H1 (cell line): ENCODE results near the gene HLA-A. TPM values are rescaled to one million over a fixed set of nuclear protein-coding genes. Genes with fewer than 3 reads are reported as not detected.

Source experiments
- CTCF ChIA-PET: fragments of 300-600 bp; sonication (Branson Sonifier 250); formaldehyde crosslinking; loops from one replicate; lab custom pipeline; 2021; ENCODE audit not compliant: partially characterized antibody; lab: Charles Lee
- POLR2A ChIA-PET: fragments of 300-600 bp; sonication (Branson Sonifier 250); formaldehyde crosslinking; loops from one replicate; lab custom pipeline; 2021; ENCODE audit warnings: inconsistent platforms; ENCODE audit not compliant: partially characterized antibody; lab: Charles Lee
- DNase-seq, 2 experiments: peaks; one replicate each; pipeline versions ENCODE4 v3.0.0 to v3.0.0-alpha.2; 2010 to 2022; ENCODE audit warnings: low spot score in 2 of 2, low read depth in 1 of 2, mixed read lengths in 1 of 2
- FAIRE-seq: peaks from 2 replicates; lab custom pipeline; 2011; peaks lifted over from hg19 to GRCh38; lab: Jason Lieb, UNC
- H2AFZ ChIP-seq: 2 replicates; pipeline ENCODE4 v1.8.1; 2012; ENCODE audit warnings: low read length, inconsistent platforms
- H2AK5ac ChIP-seq: 2 replicates; pipeline ENCODE4 v1.6.1; 2013; ENCODE audit warnings: low read depth, low read length
- H2BK120ac ChIP-seq: replicated peaks from 2 replicates; pipeline ENCODE3; 2013; ENCODE audit warnings: low read depth, low read length, inconsistent platforms
- H2BK12ac ChIP-seq: 2 replicates; pipeline ENCODE4 v1.6.1; 2013; ENCODE audit warnings: low read depth, low read length
- H2BK15ac ChIP-seq: 2 replicates; pipeline ENCODE4 v1.6.1; 2013; ENCODE audit warnings: low read length
- H2BK20ac ChIP-seq: 2 replicates; pipeline ENCODE4 v1.6.1; 2013; ENCODE audit warnings: low read length
- H2BK5ac ChIP-seq: 2 replicates; pipeline ENCODE4 v1.6.1; 2013; ENCODE audit warnings: low read depth, low read length
- H3K14ac ChIP-seq: 2 replicates; pipeline ENCODE4 v1.6.1; 2013; ENCODE audit warnings: inconsistent platforms; ENCODE audit not compliant: insufficient read length
- H3K18ac ChIP-seq: 2 replicates; pipeline ENCODE4 v1.6.1; 2013; ENCODE audit warnings: low read length; ENCODE audit errors: extremely low read depth
- H3K23ac ChIP-seq: 2 replicates; pipeline ENCODE4 v1.6.1; 2013; ENCODE audit warnings: inconsistent platforms; ENCODE audit not compliant: insufficient read length
- H3K23me2 ChIP-seq: 2 replicates; pipeline ENCODE4 v1.6.1; 2013; ENCODE audit warnings: low read depth, low read length
- H3K27ac ChIP-seq: 2 replicates; pipeline ENCODE4 v1.6.1; 2011; ENCODE audit warnings: low read depth, low read length, inconsistent platforms
- H3K27me3 ChIP-seq, 4 experiments: replicated peaks in 1 of 4; 1 replicate in 1 of 4; 2 replicates in 3 of 4; pipeline versions ENCODE4 v1.6.1 to v1.8.1; 2011 to 2013; ENCODE audit warnings: low read length in 3 of 4, mild to moderate bottlenecking in 3 of 4, inconsistent platforms in 2 of 4, mixed read lengths in 2 of 4, moderate library complexity in 1 of 4; ENCODE audit not compliant: control insufficient read depth in 3 of 4, insufficient read depth in 3 of 4; ENCODE audit errors: extremely low read depth in 1 of 4
- H3K36me3 ChIP-seq, 4 experiments: 2 replicates each; pipeline versions ENCODE4 v1.6.1 to v1.8.1; 2011 to 2013; ENCODE audit warnings: mild to moderate bottlenecking in 4 of 4, low read length in 3 of 4, moderate library complexity in 2 of 4, control low read depth in 1 of 4, inconsistent platforms in 1 of 4; ENCODE audit not compliant: insufficient read depth in 4 of 4, control insufficient read depth in 2 of 4
- H3K4ac ChIP-seq: replicated peaks from 2 replicates; pipeline ENCODE3; 2013; ENCODE audit warnings: low read length, low read depth, mixed read lengths, inconsistent platforms; ENCODE audit not compliant: insufficient read length
- H3K4me1 ChIP-seq, 4 experiments: replicated peaks in 1 of 4; 1 replicate in 1 of 4; 2 replicates in 3 of 4; pipeline versions ENCODE4 v1.6.1 to v1.8.1; 2011 to 2013; ENCODE audit warnings: low read length in 3 of 4, inconsistent platforms in 2 of 4, mixed read lengths in 1 of 4; ENCODE audit not compliant: insufficient read depth in 4 of 4, control insufficient read depth in 3 of 4
- H3K4me2 ChIP-seq, 2 experiments: 2 replicates each; pipeline versions ENCODE4 v1.6.1 to v1.8.1; 2011 to 2013; ENCODE audit warnings: low read depth in 2 of 2, low read length in 2 of 2, control low read depth in 1 of 2, inconsistent platforms in 1 of 2, mild to moderate bottlenecking in 1 of 2; ENCODE audit not compliant: insufficient read depth in 1 of 2
- H3K4me3 ChIP-seq, 4 experiments: fragments of 200-600, 300-600 bp in 1 of 4; sonication (generic), shearing (Covaris generic), sonication (Bioruptor Twin) in 1 of 4; 2 replicates each; pipeline versions ENCODE4 v1.5.1 to v1.8.1; 2011 to 2016; ENCODE audit warnings: low read length in 4 of 4, low read depth in 3 of 4, control low read depth in 2 of 4, inconsistent platforms in 2 of 4, mild to moderate bottlenecking in 2 of 4, mixed read lengths in 1 of 4, moderate library complexity in 1 of 4; ENCODE audit not compliant: insufficient read depth in 2 of 4; ENCODE audit errors: extremely low read depth in 1 of 4
- H3K56ac ChIP-seq: replicated peaks from 2 replicates; pipeline ENCODE3; 2013; ENCODE audit warnings: low read depth, mild to moderate bottlenecking, mixed read lengths, low read length, inconsistent platforms; ENCODE audit not compliant: insufficient read length
- H3K79me1 ChIP-seq: 2 replicates; pipeline ENCODE4 v1.6.1; 2013; ENCODE audit warnings: low read depth, low read length, control low read depth
- H3K79me2 ChIP-seq, 2 experiments: 2 replicates each; pipeline versions ENCODE4 v1.6.1 to v1.8.1; 2012 to 2013; ENCODE audit warnings: low read length in 2 of 2, mild to moderate bottlenecking in 2 of 2, inconsistent platforms in 1 of 2; ENCODE audit not compliant: insufficient read depth in 2 of 2, control insufficient read depth in 1 of 2
- H3K9ac ChIP-seq, 4 experiments: replicated peaks in 1 of 4; 1 replicate in 1 of 4; 2 replicates in 3 of 4; pipeline versions ENCODE4 v1.6.1 to v1.8.1; 2011 to 2013; ENCODE audit warnings: low read depth in 3 of 4, low read length in 3 of 4, control low read depth in 2 of 4, mild to moderate bottlenecking in 2 of 4, moderate library complexity in 2 of 4, inconsistent platforms in 1 of 4; ENCODE audit errors: extremely low read depth in 1 of 4
- H3K9me3 ChIP-seq, 2 experiments: 2 replicates each; pipeline versions ENCODE4 v1.6.1 to v1.8.1; 2012 to 2013; ENCODE audit warnings: mild to moderate bottlenecking in 2 of 2, moderate library complexity in 2 of 2, control low read depth in 1 of 2, inconsistent platforms in 1 of 2, low read depth in 1 of 2, low read length in 1 of 2, mixed read lengths in 1 of 2; ENCODE audit not compliant: insufficient read depth in 2 of 2
- H4K20me1 ChIP-seq, 2 experiments: replicated peaks in 1 of 2; 2 replicates each; pipeline versions ENCODE3 to v1.8.1; 2011 to 2013; ENCODE audit warnings: inconsistent platforms in 2 of 2, low read length in 2 of 2, mild to moderate bottlenecking in 1 of 2; ENCODE audit not compliant: insufficient read depth in 2 of 2, control insufficient read depth in 1 of 2
- H4K5ac ChIP-seq: 2 replicates; pipeline ENCODE4 v1.6.1; 2013; ENCODE audit warnings: low read length, low read depth, mixed read lengths, inconsistent platforms; ENCODE audit not compliant: insufficient read length
- H4K8ac ChIP-seq: 2 replicates; pipeline ENCODE4 v1.8.0; 2013; ENCODE audit warnings: mild to moderate bottlenecking, moderate library complexity, low read length, inconsistent platforms; ENCODE audit not compliant: insufficient read depth; ENCODE audit errors: extremely low read depth
- H4K91ac ChIP-seq: replicated peaks from 2 replicates; pipeline ENCODE3; 2013; ENCODE audit warnings: low read length, mixed read lengths, inconsistent platforms; ENCODE audit not compliant: insufficient read length
- BACH1 ChIP-seq: IDR thresholded peaks from 2 replicates; pipeline ENCODE4 v1.6.1; 2012; ENCODE audit warnings: low read length, improper control_type of control experiment
- BCL11A ChIP-seq, 2 experiments: IDR thresholded peaks; one replicate each; pipeline ENCODE4 v1.6.1; 2011; ENCODE audit warnings: low read depth in 2 of 2, low read length in 2 of 2, mild to moderate bottlenecking in 2 of 2
- HDAC2 ChIP-seq, 2 experiments: fragments of 300-600 bp in 1 of 2; sonication (generic) in 1 of 2; IDR thresholded peaks; 2 replicates each; pipeline ENCODE4 v1.6.1; 2011 to 2012; ENCODE audit warnings: low read depth in 2 of 2, low read length in 2 of 2, mild to moderate bottlenecking in 2 of 2, moderate library complexity in 2 of 2, borderline replicate concordance in 1 of 2, inconsistent platforms in 1 of 2
- NRF1 ChIP-seq: IDR thresholded peaks from 2 replicates; pipeline ENCODE4 v1.6.1; 2011; ENCODE audit warnings: mild to moderate bottlenecking, low read depth, low read length, improper control_type of control experiment
- WGBS, 2 experiments: shearing (Covaris generic) in 1 of 2; methylation state at CpG; one replicate each; pipeline versions ENCODE4 v1.1.6 to v1.1.7; 2013 to 2015; ENCODE audit warnings: low lambda C conversion rate in 2 of 2, mixed read lengths in 2 of 2, inconsistent platforms in 1 of 2, low coverage in 1 of 2, missing lambda C conversion rate in 1 of 2; ENCODE audit not compliant: insufficient replicate concordance in 2 of 2, insufficient coverage in 1 of 2, insufficient read length in 1 of 2; ENCODE audit errors: extremely low coverage in 1 of 2, missing lambda C conversion rate in 1 of 2; 5-methylcytosine and 5-hydroxymethylcytosine counted together
- polyA plus RNA-seq, 7 experiments: library from polyadenylated mRNA; depleted of rRNA in 3 of 7; stranded (reverse) in 5 of 7; unstranded in 2 of 7; fragments of >200 nt in 5 of 7; fragments of 200-250 nt in 2 of 7; gene quantifications; 1 replicate in 5 of 7; 2 replicates in 1 of 7; 4 replicates in 1 of 7; pipeline versions ENCODE4 v1.2.1 to v1.2.3, GENCODE V29; 2011 to 2013; ENCODE audit warnings: missing spikeins in 2 of 7, mixed read lengths in 2 of 7
- total RNA-seq: library from RNA; stranded (reverse); fragmentation: NEBNext Ultra II Directional; extraction: Animal tissue kit (Norgen Biotek cat#: 25700); gene quantifications from 2 replicates; pipeline ENCODE4 v1.2.1, GENCODE V29; 2021

HLA-A gene
- total and polyA plus RNA-seq, 2 of the 8 experiments (the other 6 are each of a cell fraction or from before 2014, with no cell fraction given) = 221 to 474 TPM

DNA sequence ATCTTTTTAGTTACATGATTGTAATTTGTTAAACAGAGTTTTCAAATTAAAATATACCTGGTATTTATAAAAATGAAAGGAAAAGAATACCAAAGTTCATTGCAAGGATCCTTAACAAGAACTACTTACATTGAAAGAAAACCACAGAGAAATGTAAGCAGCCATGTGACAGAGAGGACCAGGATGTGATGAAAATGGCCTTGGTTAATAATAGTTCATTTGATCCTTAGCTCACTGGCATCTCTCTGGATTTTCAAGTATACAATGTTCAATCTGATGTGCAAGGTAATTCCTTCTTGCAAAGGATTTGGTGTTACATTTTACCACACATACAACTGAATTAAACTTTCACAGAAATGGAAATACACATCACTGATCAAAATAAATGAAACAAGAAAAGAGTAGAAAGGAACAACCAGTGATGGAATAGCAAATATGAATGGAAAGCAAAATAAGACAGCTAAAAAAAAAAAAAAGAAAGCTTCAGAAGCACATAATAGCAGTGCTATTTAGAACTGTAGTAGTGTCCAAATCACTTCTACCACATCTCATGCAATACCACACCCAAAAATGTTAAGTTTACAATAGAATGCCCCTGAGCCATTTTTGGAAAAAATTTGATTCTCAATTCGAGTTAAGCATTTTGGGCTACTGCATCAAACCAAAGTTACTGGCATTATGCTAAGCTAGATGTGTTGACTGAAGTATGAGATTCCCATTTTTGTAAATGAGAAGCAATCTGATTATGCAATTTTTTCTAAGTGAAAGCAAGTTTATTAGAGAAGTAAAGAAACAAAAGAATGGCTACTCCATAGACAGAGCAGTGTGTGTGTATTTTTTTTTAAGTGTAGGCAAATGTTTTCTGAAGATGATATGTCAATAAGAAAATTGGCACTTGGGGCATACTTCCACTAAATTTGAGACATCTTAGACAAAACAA lies 22.6 kb upstream of the HLA-A start:
- no peak overlapping the region for H3K56ac ChIP-seq
- no peaks in the 10 kb centered on the region for H3K27me3 ChIP-seq
- H2BK5ac ChIP-seq = no peak overlapping the region
- H3K79me1 ChIP-seq = no peaks in the 10 kb centered on the region
- DNase-seq (no peak), FAIRE-seq (no peak)
- H3K4ac ChIP-seq = no peak overlapping the region
- ChIA-PET POLR2A (no interaction called here), CTCF (interaction anchor here (0.9 kb wide), 1 partner anchor 55 kb away, joined by 3 read pairs; no protein-coding TSS in a partner anchor)
- no peak overlapping the region for H4K8ac ChIP-seq
- H2BK120ac ChIP-seq = no peak overlapping the region
- 72% methylated on average over 1 of the region's 1 CpG; no CpG with 5 or more reads in 1 of the 2 experiments for WGBS, 2 experiments
- H2BK20ac ChIP-seq = no peak overlapping the region
- no peak overlapping the region for H2BK12ac ChIP-seq
- no peak overlapping the region for H3K14ac ChIP-seq
- H4K91ac ChIP-seq = no peak overlapping the region
- H3K18ac ChIP-seq = no peak overlapping the region
- no peaks in the 10 kb centered on the region for H3K23me2 ChIP-seq
- TF ChIP-seq BACH1 (no peak), NRF1 (no peak), BCL11A (IDR thresholded peaks at IDR 0.05; ENCODE audit: low read depth in 2 of 2, low read length in 2 of 2) (no peak), HDAC2 (IDR thresholded peaks at IDR 0.05; ENCODE audit: borderline replicate concordance in 1 of 2, low read depth in 2 of 2, low read length in 2 of 2) (no peak)
- H3K23ac ChIP-seq = no peak overlapping the region
- H3K9me3 ChIP-seq = no peaks in the 10 kb centered on the region
- H2AFZ ChIP-seq = no peak overlapping the region
- no peaks in the 10 kb centered on the region for H3K36me3 ChIP-seq
- H4K20me1 ChIP-seq = no peaks in the 10 kb centered on the region
- no peak overlapping the region for H3K4me2 ChIP-seq
- H3K4me1 ChIP-seq = no peaks in the 10 kb centered on the region
- H3K4me3 ChIP-seq = no peak overlapping the region
- no peaks in the 10 kb centered on the region for H3K79me2 ChIP-seq
- H3K9ac ChIP-seq = no peak overlapping the region
- no peak overlapping the region for H4K5ac ChIP-seq
- H2BK15ac ChIP-seq = no peak overlapping the region
- H3K27ac ChIP-seq = no peak overlapping the region
- H2AK5ac ChIP-seq = no peak overlapping the region
